Activated CD4-positive, alpha-beta T cell treated with anti-CD3 and anti-CD28 coated beads for 36 hours (primary cell): Measurements from ENCODE around the gene RGS14. TPM values are rescaled to one million over a fixed set of nuclear protein-coding genes. Genes with fewer than 3 reads are reported as not detected.

Experiments
- ATAC-seq: fragments of 200-7000 bp; cut with Tn5 transposase; one replicate; pipeline ENCODE4 v1.10.0; 2021; ENCODE audit warnings: mild to moderate bottlenecking, moderate library complexity
- CTCF ChIA-PET: fragments of 350-600 bp; sonication (Branson Sonifier 250); formaldehyde crosslinking; loops from one replicate; lab custom pipeline; 2021; ENCODE audit warnings: antibody characterized with exemption; lab: Charles Lee
- POLR2A ChIA-PET: fragments of 350-600 bp; sonication (Branson Sonifier 250); formaldehyde crosslinking; loops from one replicate; lab custom pipeline; 2021; ENCODE audit warnings: antibody characterized with exemption, inconsistent platforms; lab: Charles Lee
- DNase-seq: peaks from one replicate; pipeline ENCODE4 v3.0.0-alpha.2; 2020
- H3K27ac Mint-ChIP-seq: one replicate; pipeline ENCODE4 v1.8.0; 2021; ENCODE audit warnings: mixed read lengths
- H3K27me3 Mint-ChIP-seq: one replicate; pipeline ENCODE4 v1.8.0; 2021; ENCODE audit warnings: mixed read lengths
- H3K36me3 Mint-ChIP-seq: one replicate; pipeline ENCODE4 v1.8.0; 2021; ENCODE audit warnings: low read depth, mixed read lengths
- H3K4me1 Mint-ChIP-seq: one replicate; pipeline ENCODE4 v1.8.0; 2021; ENCODE audit warnings: mixed read lengths
- H3K4me3 Mint-ChIP-seq: one replicate; pipeline ENCODE4 v1.8.0; 2021; ENCODE audit warnings: mild to moderate bottlenecking, moderate library complexity, mixed read lengths
- H3K9me3 Mint-ChIP-seq: one replicate; pipeline ENCODE4 v1.8.0; 2021; ENCODE audit warnings: low read depth, mixed read lengths
- intact Hi-C, 2 experiments: fragments of 100-400 bp; cut with DNase I in 1 of 2; cut with micrococcal nuclease in 1 of 2; formaldehyde crosslinking; loops; one replicate each; pipeline versions ENCODE4 v1.14.2 to v1.15.1; 2022 to 2024; cut with DNase I, micrococcal nuclease
- total RNA-seq, 2 experiments: library from RNA; stranded (reverse); gene quantifications; one replicate each; pipeline ENCODE4 v1.2.3, GENCODE V29; 2021

The RGS14 gene
- total RNA-seq, 2 experiments from 2014 or later: 43.8 to 62.0 TPM

DNA sequence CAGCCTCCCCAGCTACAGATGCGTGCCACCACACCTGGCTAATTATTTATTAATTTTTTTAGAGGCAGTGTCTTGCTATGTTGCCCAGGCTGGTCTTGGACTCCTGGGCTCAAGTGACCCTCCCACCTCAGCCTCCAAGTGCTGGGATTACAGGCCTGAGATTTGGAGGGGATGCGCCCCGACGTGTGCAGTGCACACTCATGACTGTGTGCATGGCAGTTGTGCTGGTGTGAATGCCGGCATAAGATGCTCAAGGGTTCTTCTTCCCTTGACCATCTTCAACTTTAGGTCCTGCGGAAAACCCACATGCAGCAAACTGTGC lies 23.0 kb downstream of the RGS14 start:
- Mint-ChIP-seq H3K27ac (no peak overlapping the region), H3K4me1 (peaks cover 34% of the 10 kb centered on the region), H3K4me3 (no peak overlapping the region), H3K9me3 (no peaks in the 10 kb centered on the region), H3K27me3 (peaks cover 1% of the 10 kb centered on the region), H3K36me3 (no peaks in the 10 kb centered on the region)
- no peak for ATAC-seq
- DNase-seq: no peak
- ChIA-PET CTCF (interaction anchor here (1.9 to 7.1 kb wide), 2 partner anchors 9 to 12 kb away, joined by 6 to 48 read pairs; no protein-coding TSS in a partner anchor), POLR2A (interaction anchor here (0.6 to 1.5 kb wide), 2 partner anchors 9 to 32 kb away, joined by 3 read pairs; no protein-coding TSS in a partner anchor)
- intact Hi-C loops: loop anchor here in 1 of 2 experiments (10.0 kb wide), 1 partner anchor 66 kb away; the partner anchor contains the start of gene MXD3

DNA sequence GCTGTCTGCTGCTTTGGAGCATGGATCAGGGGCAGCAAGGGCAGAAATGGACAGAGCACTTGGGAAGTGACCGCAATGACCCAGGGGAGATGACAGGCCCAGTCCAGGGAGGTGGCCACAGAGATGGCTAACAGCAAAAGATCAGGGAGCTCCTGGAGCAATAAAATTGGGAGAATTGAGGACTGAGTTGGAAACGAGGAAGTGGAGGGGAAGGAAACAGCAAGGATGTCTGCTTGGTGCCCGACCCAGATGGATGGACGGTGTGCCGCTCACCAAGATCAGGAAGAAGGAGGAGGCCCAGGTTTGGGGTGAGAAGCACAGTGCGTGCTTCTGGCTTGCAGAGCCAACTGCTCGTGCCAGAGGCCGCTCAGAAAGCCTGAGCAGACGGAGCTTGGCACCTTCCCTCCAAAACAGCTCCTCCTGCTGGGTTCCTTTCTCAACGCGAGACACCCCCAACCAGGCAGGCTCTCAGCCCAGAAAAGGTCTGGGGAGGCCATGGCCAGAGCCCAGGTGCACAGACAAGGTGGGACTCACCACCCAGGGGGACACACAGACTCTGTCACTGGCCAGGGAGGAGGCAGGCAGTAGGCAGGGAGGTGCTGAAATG lies 24.8 kb downstream of the RGS14 start:
- intact Hi-C loops: loop anchor here in 1 of 2 experiments (10.0 kb wide), 1 partner anchor 68 kb away; the partner anchor contains the start of gene MXD3
- DNase-seq (peak; percentile 64), ATAC-seq (peak; percentile 34)
- ChIA-PET POLR2A (interaction anchor here (0.8 kb wide), 1 partner anchor 11 kb away, joined by 3 read pairs; no protein-coding TSS in a partner anchor), CTCF (interaction anchor here (0.7 to 13.1 kb wide), 15 partner anchors 7 to 105 kb away, joined by 3 to 195 read pairs (median 4); partner anchors contain the start of genes LMAN2 and PFN3)
- H3K9me3 Mint-ChIP-seq: no peaks in the 10 kb centered on the region
- H3K27me3 Mint-ChIP-seq: peaks cover 1% of the 10 kb centered on the region
- H3K4me1 Mint-ChIP-seq: peaks cover 31% of the 10 kb centered on the region
- H3K36me3 Mint-ChIP-seq: no peaks in the 10 kb centered on the region
- no peak overlapping the region for H3K4me3 Mint-ChIP-seq
- H3K27ac Mint-ChIP-seq: peak overlapping the region; percentile 26

DNA sequence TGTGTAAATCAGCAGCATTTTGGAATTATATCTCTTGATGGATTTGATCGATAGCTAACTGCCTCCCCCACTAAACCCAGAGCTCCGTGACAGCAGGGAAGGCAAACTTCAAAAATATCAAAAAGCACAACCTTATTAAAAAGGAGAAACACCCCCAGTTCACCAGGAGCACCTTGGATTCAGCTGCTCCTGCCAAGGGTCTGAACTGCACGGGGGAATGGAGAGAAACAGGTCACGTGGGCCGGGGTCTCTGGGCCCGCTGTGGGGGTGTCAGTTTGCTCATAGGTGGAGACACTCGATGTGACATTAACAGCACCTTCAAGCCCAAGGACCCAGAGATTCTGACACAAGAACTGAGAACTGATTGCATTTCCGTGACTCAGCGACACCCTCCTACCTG lies 25.5 kb downstream of the RGS14 start:
- intact Hi-C loops: loop anchor here in 1 of 2 experiments (10.0 kb wide), 1 partner anchor 68 kb away; the partner anchor contains the start of gene MXD3
- Mint-ChIP-seq H3K4me3 (no peak overlapping the region), H3K36me3 (no peaks in the 10 kb centered on the region), H3K27ac (no peak overlapping the region), H3K27me3 (peaks cover 1% of the 10 kb centered on the region), H3K9me3 (no peaks in the 10 kb centered on the region), H3K4me1 (peaks cover 34% of the 10 kb centered on the region)
- CTCF ChIA-PET: interaction anchor here (0.7 to 13.1 kb wide), 16 partner anchors 7 to 104 kb away, joined by 3 to 195 read pairs (median 4); partner anchors contain the start of genes LMAN2 and PFN3
- DNase-seq (no peak), ATAC-seq (no peak)
- POLR2A ChIA-PET: interaction anchor here (0.8 kb wide), 1 partner anchor 11 kb away, joined by 3 read pairs; no protein-coding TSS in a partner anchor

DNA sequence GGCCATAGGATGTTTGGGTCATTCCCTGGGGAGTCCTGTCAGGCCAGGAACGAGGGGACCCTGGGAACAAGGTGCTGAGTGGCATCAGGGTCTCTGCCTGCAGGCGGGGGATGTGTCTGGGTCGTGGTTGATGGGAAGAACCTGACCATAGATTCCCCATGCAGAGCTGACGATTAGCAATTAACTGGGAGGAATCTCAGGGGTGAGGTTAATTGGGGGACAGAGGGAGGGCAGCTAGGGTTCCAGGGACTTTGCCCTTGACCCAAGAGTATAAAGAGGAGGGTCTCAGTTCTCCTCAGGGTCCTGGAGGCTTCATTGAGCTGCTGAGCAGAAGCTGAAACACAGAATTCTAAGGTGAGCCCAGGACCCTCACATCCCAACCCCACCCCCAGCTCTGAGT lies 26.4 kb downstream of the RGS14 start, which contains the start of gene SLC34A1:
Gene SLC34A1 (plus strand): TSS at position 301 of the 400 bp plus-strand sequence. CDS start 1,308 bp downstream, outside the sequence.
- intact Hi-C loops: loop anchor here in 1 of 2 experiments (10.0 kb wide), 1 partner anchor 69 kb away; the partner anchor contains the start of gene MXD3
- no peak for ATAC-seq
- no peak within 1 kb of the TSS for H3K4me3 Mint-ChIP-seq
- no peaks in the 10 kb centered on the region for H3K36me3 Mint-ChIP-seq
- POLR2A ChIA-PET: interaction anchor here (0.6 kb wide), 1 partner anchor 126 kb away, joined by 3 read pairs; no protein-coding TSS in a partner anchor
- H3K27me3 Mint-ChIP-seq: peaks cover 1% of the 10 kb centered on the region
- CTCF ChIA-PET: interaction anchor here (0.6 to 13.1 kb wide), 6 partner anchors 9 to 270 kb away, joined by 3 to 195 read pairs (median 4); partner anchors contain the start of gene PFN3
- DNase-seq: no peak
- H3K27ac Mint-ChIP-seq: peak within 1 kb of the TSS; percentile 51
- H3K9me3 Mint-ChIP-seq: no peaks in the 10 kb centered on the region
- H3K4me1 Mint-ChIP-seq: peaks cover 41% of the 10 kb centered on the region

DNA sequence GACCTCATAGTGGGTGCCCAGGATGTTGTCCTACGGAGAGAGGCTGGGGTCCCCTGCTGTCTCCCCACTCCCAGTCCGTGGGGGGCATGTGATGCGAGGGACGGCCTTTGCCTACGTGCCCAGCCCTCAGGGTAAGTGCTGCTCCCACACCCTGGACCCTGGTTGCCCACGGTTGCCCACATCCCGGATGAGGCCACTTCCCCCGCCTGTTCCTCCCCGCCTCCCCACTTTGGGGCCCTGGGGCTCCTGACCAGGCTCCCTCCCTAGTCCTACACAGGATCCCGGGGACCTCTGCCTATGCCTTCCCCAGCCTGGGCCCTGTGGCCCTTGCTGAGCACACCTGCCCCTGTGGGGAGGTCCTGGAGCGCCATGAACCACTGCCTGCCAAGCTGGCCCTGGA lies 28.0 kb downstream of the RGS14 start:
- H3K27me3 Mint-ChIP-seq: peaks cover 1% of the 10 kb centered on the region
- no peaks in the 10 kb centered on the region for H3K36me3 Mint-ChIP-seq
- intact Hi-C loops: loop anchor here in 1 of 2 experiments (5.0 to 10.0 kb wide), 2 partner anchors 33 to 71 kb away; partner anchors contain the start of genes LMAN2 and MXD3
- CTCF ChIA-PET: interaction anchor here (13.1 kb wide), 1 partner anchor 17 kb away, joined by 195 read pairs; the partner anchor contains the start of gene PFN3
- DNase-seq (no peak), ATAC-seq (no peak)
- peaks cover 47% of the 10 kb centered on the region for H3K4me1 Mint-ChIP-seq
- POLR2A ChIA-PET: interaction anchor here (0.6 kb wide), 1 partner anchor 62 kb away, joined by 3 read pairs; no protein-coding TSS in a partner anchor
- no peak overlapping the region for H3K27ac Mint-ChIP-seq
- H3K4me3 Mint-ChIP-seq: no peak overlapping the region
- H3K9me3 Mint-ChIP-seq: no peaks in the 10 kb centered on the region

DNA sequence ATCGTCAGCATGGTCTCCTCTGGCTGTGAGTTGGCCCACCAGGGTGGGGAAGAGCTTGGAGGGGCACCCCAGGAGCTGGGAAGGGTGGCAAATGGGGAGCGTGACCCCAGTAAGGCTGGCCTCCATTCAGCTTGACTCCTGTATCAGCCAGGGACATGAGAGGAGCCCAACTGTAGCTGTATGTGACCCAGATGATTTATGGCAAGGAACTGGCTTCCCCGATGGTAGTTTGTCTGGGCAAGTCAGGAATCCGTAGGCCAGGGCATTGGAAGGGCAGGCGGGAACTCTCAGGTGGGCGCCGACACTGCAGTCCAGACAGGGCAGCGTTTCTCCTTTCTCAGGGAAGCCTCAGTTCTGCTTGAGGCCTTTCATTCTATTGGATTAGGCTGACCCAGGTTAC lies 28.8 kb downstream of the RGS14 start:
- Mint-ChIP-seq H3K4me3 (no peak overlapping the region), H3K4me1 (peaks cover 52% of the 10 kb centered on the region), H3K36me3 (no peaks in the 10 kb centered on the region), H3K27ac (no peak overlapping the region), H3K27me3 (peaks cover 1% of the 10 kb centered on the region), H3K9me3 (no peaks in the 10 kb centered on the region)
- POLR2A ChIA-PET: no interaction called here
- ATAC-seq (no peak), DNase-seq (no peak)
- intact Hi-C loops: loop anchor here in 1 of 2 experiments (5.0 to 10.0 kb wide), 2 partner anchors 34 to 72 kb away; partner anchors contain the start of genes LMAN2 and MXD3
- CTCF ChIA-PET: interaction anchor here (0.6 to 13.1 kb wide), 3 partner anchors 15 to 500 kb away, joined by 3 to 195 read pairs (median 3); partner anchors contain the start of gene PFN3

DNA sequence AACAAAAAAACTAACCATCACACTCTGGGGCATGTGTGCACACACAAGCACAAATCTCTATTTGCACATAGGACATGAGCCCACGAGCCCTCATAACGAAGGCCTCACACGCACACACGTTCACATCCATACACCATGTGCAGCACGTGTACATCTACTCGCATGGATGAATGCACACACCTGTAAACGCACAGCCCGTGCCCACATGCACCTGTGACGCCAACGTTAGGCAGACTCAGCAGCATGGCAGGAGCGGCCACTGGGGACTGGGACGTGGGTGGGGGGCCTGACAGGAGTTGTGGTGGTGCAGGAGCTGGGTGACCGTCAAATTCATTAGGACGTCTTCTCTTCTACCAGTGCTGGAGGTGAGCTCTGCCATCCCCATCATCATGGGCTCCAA lies 29.7 kb downstream of the RGS14 start:
- intact Hi-C loops: loop anchor here in 1 of 2 experiments (5.0 to 10.0 kb wide), 2 partner anchors 35 to 73 kb away; partner anchors contain the start of genes LMAN2 and MXD3

DNA sequence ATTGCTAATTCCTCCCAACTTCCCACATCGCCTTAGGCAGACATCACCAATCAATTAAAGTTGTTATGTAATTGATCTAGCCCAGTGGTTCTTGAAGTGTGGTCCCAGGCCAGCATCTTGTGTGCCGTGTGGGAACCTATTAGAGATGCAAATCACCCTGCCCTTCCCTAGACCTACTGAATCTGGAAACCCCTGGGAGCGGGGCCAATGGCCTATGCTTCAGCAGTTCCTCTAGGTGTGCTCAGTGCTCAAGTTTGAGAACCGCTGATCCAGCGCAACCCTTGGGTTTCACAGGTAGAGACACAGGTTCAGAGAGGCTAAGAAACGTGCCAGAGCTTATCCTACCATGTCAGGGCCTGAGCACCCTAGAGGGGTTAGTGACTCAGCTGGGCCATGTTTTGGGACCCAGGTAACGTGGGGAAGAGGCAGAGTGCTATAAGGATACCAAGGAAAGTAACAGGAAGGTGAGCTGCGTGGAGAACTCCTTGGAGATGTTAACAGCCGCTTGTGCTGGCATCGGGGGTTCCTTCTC lies 30.9 kb downstream of the RGS14 start:
- POLR2A ChIA-PET: interaction anchor here (1.4 to 2.2 kb wide), 2 partner anchors 9 to 38 kb away, joined by 5 to 7 read pairs; partner anchors contain the start of gene GRK6
- CTCF ChIA-PET: interaction anchor here (0.6 to 13.1 kb wide), 18 partner anchors 9 to 701 kb away, joined by 3 to 195 read pairs (median 8); partner anchors contain the start of genes PDLIM7, PFN3 and RGS14
- DNase-seq (no peak), ATAC-seq (no peak)
- intact Hi-C loops: loop anchor here (1.0 to 10.0 kb wide), 4 partner anchors 9 to 74 kb away; partner anchors contain the start of genes LMAN2 (in 1 of the 2) and MXD3 (in 1 of the 2)
- H3K4me1 Mint-ChIP-seq: peaks cover 43% of the 10 kb centered on the region
- no peaks in the 10 kb centered on the region for H3K36me3 Mint-ChIP-seq
- no peaks in the 10 kb centered on the region for H3K9me3 Mint-ChIP-seq
- no peak overlapping the region for H3K4me3 Mint-ChIP-seq
- H3K27me3 Mint-ChIP-seq: peaks cover 1% of the 10 kb centered on the region
- peak overlapping the region; percentile 5 for H3K27ac Mint-ChIP-seq

More for the DNA sequence above, 29.7 kb downstream of the RGS14 start:
- ATAC-seq (no peak), DNase-seq (no peak)
- ChIA-PET POLR2A (no interaction called here), CTCF (interaction anchor here (0.9 to 13.1 kb wide), 3 partner anchors 15 to 27 kb away, joined by 3 to 195 read pairs (median 5); partner anchors contain the start of gene PFN3)
- Mint-ChIP-seq H3K9me3 (no peaks in the 10 kb centered on the region), H3K4me3 (no peak overlapping the region), H3K27me3 (peaks cover 1% of the 10 kb centered on the region), H3K36me3 (no peaks in the 10 kb centered on the region), H3K27ac (no peak overlapping the region), H3K4me1 (peaks cover 50% of the 10 kb centered on the region)

DNA sequence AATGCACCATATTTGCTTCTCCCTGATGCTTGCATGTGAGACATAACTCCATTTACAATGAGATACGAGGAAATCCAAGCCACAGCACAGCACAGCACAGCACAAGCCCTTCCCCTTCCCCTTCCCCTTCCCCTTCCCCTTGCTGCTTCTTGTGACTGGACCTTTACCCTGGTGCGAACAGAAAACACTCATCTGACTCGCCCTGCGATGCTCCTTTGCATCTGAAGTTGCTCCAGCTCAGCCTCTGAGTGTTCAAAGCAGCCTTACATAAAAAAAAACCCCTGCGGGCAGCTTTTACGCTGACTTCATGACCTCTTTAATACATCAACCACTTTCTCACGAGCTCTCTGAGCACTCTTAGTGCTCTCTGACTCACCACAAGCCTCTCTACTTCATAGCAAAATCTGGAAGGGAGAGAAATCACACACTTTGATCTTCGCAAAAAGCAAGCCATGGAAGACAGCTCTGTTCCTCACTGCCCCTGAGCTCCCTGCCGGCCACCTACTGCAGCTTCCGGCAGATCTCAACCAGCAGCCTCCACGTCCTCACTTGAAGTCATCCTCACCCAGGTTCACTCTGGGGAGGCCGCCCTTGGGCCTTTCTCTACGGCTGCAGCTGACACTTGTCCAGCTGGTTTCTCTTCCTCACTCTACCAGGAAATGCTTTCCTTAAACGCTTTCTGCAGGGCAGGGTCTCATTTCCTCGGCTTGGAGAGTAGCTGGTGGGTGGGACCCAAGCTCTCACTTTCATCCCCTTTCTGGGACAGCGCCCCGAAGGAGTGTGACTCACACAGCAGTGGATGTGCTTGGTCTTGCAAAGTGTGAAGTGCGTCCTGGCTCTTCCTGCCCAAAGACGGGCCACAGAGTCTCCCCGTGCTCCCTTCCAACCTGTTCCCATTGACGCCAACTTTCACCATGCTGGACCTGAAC lies 31.8 kb downstream of the RGS14 start:
- peak; percentile 77 for ATAC-seq
- ChIA-PET CTCF (interaction anchor here (0.6 to 13.1 kb wide), 37 partner anchors 10 to 700 kb away, joined by 3 to 195 read pairs (median 7); partner anchors contain the start of genes GRK6, LMAN2, PDLIM7 and PFN3), POLR2A (interaction anchor here (0.7 to 2.2 kb wide), 12 partner anchors 9 to 226 kb away, joined by 3 to 20 read pairs (median 4); partner anchors contain the start of genes GRK6 and LMAN2)
- Mint-ChIP-seq H3K4me1 (peaks cover 42% of the 10 kb centered on the region), H3K4me3 (peak overlapping the region; percentile 38), H3K27me3 (peaks cover 1% of the 10 kb centered on the region), H3K27ac (peak overlapping the region; percentile 87), H3K9me3 (no peaks in the 10 kb centered on the region), H3K36me3 (no peaks in the 10 kb centered on the region)
- intact Hi-C loops: loop anchor here (1.0 to 10.0 kb wide), 13 partner anchors 10 to 275 kb away; partner anchors contain the start of genes LMAN2 (in 2 of the 2), GRK6 (in 1 of the 2) and MXD3 (in 1 of the 2)
- peak; percentile 76 for DNase-seq
